ENCODE data around the gene DRG1. TPM values are rescaled to one million over a fixed set of nuclear protein-coding genes. Genes with fewer than 3 reads are reported as not detected.
A peak's percentile ranks its signal among the peaks of the same experiment; 100 is the strongest.

Gene DRG1
- total RNA-seq, 1 donor from 2014 or later, result 80.5 TPM

GRCh38 chr22:31447337-31447736 is 47.9 kb downstream of the DRG1 start:
- H3K4me1 Mint-ChIP-seq, result no peaks in the 10 kb centered on the region
- no peak overlapping the region for H3K4me3 Mint-ChIP-seq
- no peak for DNase-seq (ENCODE audit: low read depth, low spot score)
- no peaks in the 10 kb centered on the region for H3K27me3 Mint-ChIP-seq (ENCODE audit: low read depth)
- peaks cover 17% of the 10 kb centered on the region for H3K36me3 Mint-ChIP-seq (ENCODE audit: low read depth)
- no peaks in the 10 kb centered on the region for H3K9me3 Mint-ChIP-seq
- H3K27ac Mint-ChIP-seq (ENCODE audit: unreplicated experiment), result no peak overlapping the region
- no peak for TF ChIP-seq CTCF (conservative IDR thresholded peaks at IDR 0.05)

- H3K4me3 Mint-ChIP-seq, result no peak overlapping the region
- no peak for TF ChIP-seq CTCF (conservative IDR thresholded peaks at IDR 0.05)
- no peaks in the 10 kb centered on the region for H3K27me3 Mint-ChIP-seq (ENCODE audit: low read depth)
- no peaks in the 10 kb centered on the region for H3K4me1 Mint-ChIP-seq
- H3K36me3 Mint-ChIP-seq (ENCODE audit: low read depth), result peaks cover 14% of the 10 kb centered on the region
- no peak overlapping the region for H3K27ac Mint-ChIP-seq (ENCODE audit: unreplicated experiment)
- H3K9me3 Mint-ChIP-seq, result no peaks in the 10 kb centered on the region
- no peak for DNase-seq (ENCODE audit: low read depth, low spot score)
Observed at GRCh38 chr22:31448382-31448781, 49.0 kb downstream of the DRG1 start.

- Mint-ChIP-seq H3K27ac (ENCODE audit: unreplicated experiment) (no peak overlapping the region), H3K27me3 (ENCODE audit: low read depth) (no peaks in the 10 kb centered on the region), H3K4me1 (no peaks in the 10 kb centered on the region), H3K4me3 (no peak overlapping the region), H3K9me3 (no peaks in the 10 kb centered on the region), H3K36me3 (ENCODE audit: low read depth) (peaks cover 13% of the 10 kb centered on the region)
- no peak for DNase-seq (ENCODE audit: low read depth, low spot score)
- no peak for TF ChIP-seq CTCF (conservative IDR thresholded peaks at IDR 0.05)
Observed at GRCh38 chr22:31449506-31449905, 50.1 kb downstream of the DRG1 start.

GRCh38 chr22:31451709-31452571 is 52.5 kb downstream of the DRG1 start:
- Mint-ChIP-seq H3K36me3 (ENCODE audit: low read depth) (peaks cover 6% of the 10 kb centered on the region), H3K4me1 (no peaks in the 10 kb centered on the region), H3K27ac (ENCODE audit: unreplicated experiment) (no peak overlapping the region), H3K9me3 (no peaks in the 10 kb centered on the region), H3K27me3 (ENCODE audit: low read depth) (no peaks in the 10 kb centered on the region), H3K4me3 (no peak overlapping the region)
- DNase-seq (ENCODE audit: low read depth, low spot score), result no peak
- peak; percentile 62 for TF ChIP-seq CTCF (conservative IDR thresholded peaks at IDR 0.05)

- no peaks in the 10 kb centered on the region for H3K27me3 Mint-ChIP-seq (ENCODE audit: low read depth)
- H3K4me1 Mint-ChIP-seq, result no peaks in the 10 kb centered on the region
- no peak for TF ChIP-seq CTCF (conservative IDR thresholded peaks at IDR 0.05)
- H3K27ac Mint-ChIP-seq (ENCODE audit: unreplicated experiment), result no peak overlapping the region
- H3K9me3 Mint-ChIP-seq, result no peaks in the 10 kb centered on the region
- peaks cover 30% of the 10 kb centered on the region for H3K36me3 Mint-ChIP-seq (ENCODE audit: low read depth)
- H3K4me3 Mint-ChIP-seq, result no peak overlapping the region
- no peak for DNase-seq (ENCODE audit: low read depth, low spot score)
Observed at GRCh38 chr22:31461699-31462098, 62.3 kb downstream of the DRG1 start.
